Effector memory CD4-positive, alpha-beta T cell (primary cell): ENCODE results near the gene RANBP3L.
"Not testable (repeated sequence)": the region's sequence is repeated elsewhere in the genome, so short reads cannot be mapped to it uniquely, and the experiment has no call there.

Experiments
- DNase-seq, 3 donors: peaks; one replicate each; pipeline ENCODE4 v3.0.0-alpha.2; 2020
- H3K27ac ChIP-seq: 2 replicates; pipeline ENCODE4 v1.7.0; 2013; ENCODE audit warnings: mild to moderate bottlenecking, low read length, moderate library complexity; ENCODE audit not compliant: insufficient read depth, poor library complexity, severe bottlenecking
- H3K27me3 ChIP-seq: replicated peaks from 2 replicates; pipeline ENCODE4 v1.7.0; 2013; ENCODE audit warnings: mild to moderate bottlenecking, low read length; ENCODE audit not compliant: insufficient read depth, control insufficient read depth, poor library complexity, severe bottlenecking
- H3K36me3 ChIP-seq: 2 replicates; pipeline ENCODE4 v1.7.0; 2013; ENCODE audit warnings: mild to moderate bottlenecking, low read length, moderate library complexity; ENCODE audit not compliant: control insufficient read depth, insufficient read depth
- H3K4me1 ChIP-seq: 2 replicates; pipeline ENCODE4 v1.7.0; 2013; ENCODE audit warnings: low read length, mild to moderate bottlenecking; ENCODE audit not compliant: control insufficient read depth, insufficient read depth, poor library complexity, severe bottlenecking
- H3K4me3 ChIP-seq: 2 replicates; pipeline ENCODE4 v1.7.0; 2013; ENCODE audit warnings: low read length, low read depth, mild to moderate bottlenecking; ENCODE audit not compliant: insufficient read depth, poor library complexity, severe bottlenecking
- H3K9me3 ChIP-seq: 2 replicates; pipeline ENCODE4 v1.7.0; 2013; ENCODE audit warnings: mild to moderate bottlenecking, low read length, moderate library complexity; ENCODE audit not compliant: control insufficient read depth
- total RNA-seq, 3 donors: gene quantifications; one replicate each; lab custom pipeline; 2026; lab: John Stamatoyannopoulos, UW

RANBP3L gene, protein sequence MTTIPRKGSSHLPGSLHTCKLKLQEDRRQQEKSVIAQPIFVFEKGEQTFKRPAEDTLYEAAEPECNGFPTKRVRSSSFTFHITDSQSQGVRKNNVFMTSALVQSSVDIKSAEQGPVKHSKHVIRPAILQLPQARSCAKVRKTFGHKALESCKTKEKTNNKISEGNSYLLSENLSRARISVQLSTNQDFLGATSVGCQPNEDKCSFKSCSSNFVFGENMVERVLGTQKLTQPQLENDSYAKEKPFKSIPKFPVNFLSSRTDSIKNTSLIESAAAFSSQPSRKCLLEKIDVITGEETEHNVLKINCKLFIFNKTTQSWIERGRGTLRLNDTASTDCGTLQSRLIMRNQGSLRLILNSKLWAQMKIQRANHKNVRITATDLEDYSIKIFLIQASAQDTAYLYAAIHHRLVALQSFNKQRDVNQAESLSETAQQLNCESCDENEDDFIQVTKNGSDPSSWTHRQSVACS
- 0 to 0.09 (median 0) reads per million in 3 donors for total RNA-seq

GRCh38 chr5:36301858-36302603 lies at the start of gene RANBP3L:
Gene RANBP3L, minus strand, starts transcription at chr5:36301902. Its CDS starts 486 bp downstream, at chr5:36301416.
- no peak within 1 kb of the TSS for H3K4me3 ChIP-seq
- H3K36me3 ChIP-seq = no peaks in the 10 kb centered on the region
- no peaks in the 10 kb centered on the region for H3K9me3 ChIP-seq
- H3K27me3 ChIP-seq = peaks cover 3% of the 10 kb centered on the region
- H3K4me1 ChIP-seq = no peaks in the 10 kb centered on the region
- no peak for DNase-seq
- no peak within 1 kb of the TSS for H3K27ac ChIP-seq

DNA sequence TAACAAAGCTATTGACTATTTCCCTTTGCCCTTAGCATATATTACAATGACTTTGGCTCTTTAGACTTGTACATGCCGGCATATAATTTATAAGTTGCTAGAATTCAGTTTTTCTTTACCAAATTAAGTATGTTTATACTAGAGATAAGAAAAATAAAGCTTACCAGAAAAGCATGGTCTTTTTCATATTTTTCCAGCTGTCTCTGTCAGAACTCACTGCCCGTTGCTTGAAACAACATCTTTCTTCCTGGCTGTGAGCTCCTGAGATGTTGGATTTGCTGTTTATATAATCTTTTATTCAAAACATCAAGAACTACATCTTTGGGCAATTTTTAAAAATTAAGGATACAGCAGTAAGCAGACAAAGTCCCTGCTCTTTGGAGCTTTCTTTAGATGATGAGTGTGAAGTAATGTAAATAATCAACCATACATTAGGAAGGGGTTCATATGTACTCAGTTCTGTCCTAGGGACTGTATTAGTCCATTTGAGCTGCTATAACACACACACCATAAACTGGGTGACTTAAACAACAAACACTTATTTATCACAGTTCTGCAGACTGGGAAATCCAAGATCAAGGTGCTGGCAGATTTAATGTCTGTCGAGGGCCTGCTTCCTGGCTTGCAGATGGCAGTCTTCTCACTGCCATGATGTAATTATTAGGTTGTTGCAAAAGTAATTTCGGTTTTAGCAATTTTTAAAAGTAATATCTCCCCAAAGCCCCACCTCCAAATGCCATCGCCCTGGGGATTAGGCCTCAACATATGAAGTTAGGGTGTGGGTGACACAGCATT lies 45.4 kb upstream of the RANBP3L start:
- no peak overlapping the region for H3K4me3 ChIP-seq
- no peaks in the 10 kb centered on the region for H3K4me1 ChIP-seq
- H3K36me3 ChIP-seq = no peaks in the 10 kb centered on the region
- H3K9me3 ChIP-seq = no peaks in the 10 kb centered on the region
- H3K27ac ChIP-seq = no peak overlapping the region
- no peak for DNase-seq
- no peaks in the 10 kb centered on the region for H3K27me3 ChIP-seq

DNA sequence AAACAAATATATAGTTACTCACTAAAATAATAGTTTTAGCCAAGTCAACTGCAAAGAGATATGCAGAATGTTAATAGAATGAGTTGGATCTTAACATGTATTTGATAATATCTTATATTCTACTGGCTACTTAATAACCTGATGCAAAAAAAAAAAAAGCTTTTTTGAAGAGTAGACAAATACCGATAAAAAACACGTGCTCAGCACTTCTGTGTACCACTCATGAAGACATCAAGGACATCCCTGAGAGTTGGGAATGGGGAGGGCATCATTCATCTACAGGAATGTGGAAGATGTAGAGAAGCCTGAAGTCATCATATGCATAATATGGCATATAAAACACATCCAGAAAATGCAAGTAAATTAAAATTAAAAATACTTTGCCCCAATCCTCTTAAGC lies 43.2 kb upstream of the RANBP3L start:
- Histone ChIP-seq H3K4me3 (no peak overlapping the region), H3K4me1 (no peaks in the 10 kb centered on the region), H3K27ac (no peak overlapping the region), H3K27me3 (no peaks in the 10 kb centered on the region), H3K36me3 (no peaks in the 10 kb centered on the region), H3K9me3 (no peaks in the 10 kb centered on the region)
- DNase-seq = no peak

- not testable (repeated sequence) for H3K9me3 ChIP-seq, DNase-seq, H3K27ac ChIP-seq, H3K4me1 ChIP-seq, H3K27me3 ChIP-seq, H3K4me3 ChIP-seq, H3K36me3 ChIP-seq
Measured at GRCh38 chr5:36341720-36342119, 40.0 kb upstream of the RANBP3L start.

DNA sequence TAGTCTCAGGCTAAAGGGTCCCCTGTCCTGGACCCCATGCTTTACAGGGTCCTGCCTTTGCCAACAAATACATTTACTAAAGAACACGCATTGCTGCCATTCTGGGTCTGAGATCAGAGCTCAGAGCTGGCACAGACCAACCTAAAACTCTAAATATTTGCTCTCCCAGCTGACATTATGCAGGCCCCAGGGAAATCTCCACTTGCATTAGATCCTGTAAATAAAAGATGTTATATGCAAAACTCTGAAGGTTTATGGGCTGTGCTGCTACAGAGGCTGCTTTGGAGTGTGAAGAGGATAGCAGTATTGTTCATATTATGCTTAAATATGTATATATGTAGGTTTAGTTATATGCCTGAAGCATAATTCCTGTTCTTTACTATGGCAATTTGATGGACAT lies 35.9 kb upstream of the RANBP3L start:
- no peak for DNase-seq
- H3K4me3 ChIP-seq = no peak overlapping the region
- no peaks in the 10 kb centered on the region for H3K36me3 ChIP-seq
- no peaks in the 10 kb centered on the region for H3K9me3 ChIP-seq
- no peaks in the 10 kb centered on the region for H3K27me3 ChIP-seq
- H3K4me1 ChIP-seq = no peaks in the 10 kb centered on the region
- H3K27ac ChIP-seq = no peak overlapping the region

- DNase-seq = no peak
- H3K27ac ChIP-seq = no peak overlapping the region
- H3K27me3 ChIP-seq = no peaks in the 10 kb centered on the region
- no peak overlapping the region for H3K4me3 ChIP-seq
- no peaks in the 10 kb centered on the region for H3K4me1 ChIP-seq
- no peaks in the 10 kb centered on the region for H3K9me3 ChIP-seq
- H3K36me3 ChIP-seq = no peaks in the 10 kb centered on the region
Measured at GRCh38 chr5:36334315-36334714, 32.6 kb upstream of the RANBP3L start.

DNA sequence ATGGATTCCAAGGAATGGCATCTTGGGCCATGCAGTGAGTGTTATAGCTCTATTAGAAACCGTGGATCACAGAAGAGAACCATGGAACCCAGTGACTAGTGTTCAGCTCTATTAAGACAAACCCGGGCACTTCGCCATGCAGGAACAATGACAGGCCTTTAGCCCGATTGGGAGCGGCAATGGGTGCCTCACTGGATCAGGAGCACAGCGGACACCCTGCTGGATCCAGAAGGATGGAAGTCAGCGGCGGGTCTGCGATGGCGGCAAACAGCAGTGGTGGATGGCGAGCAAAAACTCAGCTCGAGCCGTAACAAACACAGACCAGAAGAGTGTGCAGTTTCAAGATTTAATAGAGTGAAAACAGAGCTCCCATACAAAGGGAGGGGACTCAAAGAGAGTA lies 31.0 kb upstream of the RANBP3L start:
- not testable (repeated sequence) for H3K27me3 ChIP-seq, DNase-seq, H3K9me3 ChIP-seq

DNA sequence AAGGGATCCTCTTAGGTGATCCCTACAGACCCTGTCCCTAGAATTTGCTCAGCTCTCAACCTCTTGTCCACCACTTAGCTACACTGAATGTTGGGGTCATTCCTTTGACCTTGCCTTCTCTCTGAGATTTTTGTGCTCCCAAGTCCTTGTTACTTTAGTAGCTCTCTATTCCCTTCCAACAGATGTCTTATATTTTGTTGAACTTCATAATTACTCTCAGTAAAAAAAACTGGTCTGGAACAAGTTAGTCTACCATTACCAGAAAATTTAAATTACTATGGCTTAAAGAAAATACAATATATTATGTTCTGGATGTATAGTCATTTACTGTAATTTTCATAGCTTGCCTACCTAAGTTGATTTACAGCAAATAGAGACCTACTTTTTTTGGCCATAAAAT lies 23.5 kb upstream of the RANBP3L start:
- H3K27ac ChIP-seq = no peak overlapping the region
- no peaks in the 10 kb centered on the region for H3K36me3 ChIP-seq
- H3K9me3 ChIP-seq = no peaks in the 10 kb centered on the region
- no peak for DNase-seq
- no peaks in the 10 kb centered on the region for H3K27me3 ChIP-seq
- H3K4me1 ChIP-seq = no peaks in the 10 kb centered on the region
- no peak overlapping the region for H3K4me3 ChIP-seq

More for the DNA sequence above, 31.0 kb upstream of the RANBP3L start:
- not testable (repeated sequence) for H3K4me1 ChIP-seq, H3K27ac ChIP-seq, H3K4me3 ChIP-seq, H3K36me3 ChIP-seq

GRCh38 chr5:36323926-36324781 lies 22.5 kb upstream of the RANBP3L start:
- Histone ChIP-seq H3K27me3 (no peaks in the 10 kb centered on the region), H3K36me3 (no peaks in the 10 kb centered on the region), H3K27ac (no peak overlapping the region), H3K4me1 (no peaks in the 10 kb centered on the region), H3K9me3 (no peaks in the 10 kb centered on the region), H3K4me3 (no peak overlapping the region)
- no peak for DNase-seq
